Smooth muscle cell (in vitro differentiated cells): ENCODE data around the gene LRRC41. TPM values are rescaled to one million over a fixed set of nuclear protein-coding genes. Genes with fewer than 3 reads are reported as not detected.
"Not testable (repeated sequence)": the region's sequence is repeated elsewhere in the genome, so short reads cannot be mapped to it uniquely, and the experiment has no call there.

ENCODE experiments used
- DNase-seq: peaks from one replicate; lab custom pipeline; 2025; ENCODE audit not compliant: unreplicated experiment; lab: John Stamatoyannopoulos, UW
- H2AFZ ChIP-seq: fragments of 200-600 bp; sonication (generic); 2 replicates; pipeline ENCODE4 v1.6.0; 2016; ENCODE audit warnings: antibody characterized with exemption, low read depth, mild to moderate bottlenecking
- H3F3A ChIP-seq: fragments of 200-600 bp; sonication (generic); 2 replicates; pipeline ENCODE4 v1.6.0; 2017; ENCODE audit warnings: antibody characterized with exemption, low read depth
- H3K27ac ChIP-seq: fragments of 200-600 bp; sonication (generic); 2 replicates; pipeline ENCODE4 v1.5.1; 2016; ENCODE audit warnings: low read depth, mild to moderate bottlenecking
- H3K27me3 ChIP-seq: fragments of 200-600 bp; sonication (generic); 2 replicates; pipeline ENCODE4 v1.6.1; 2016; ENCODE audit warnings: low read depth, mild to moderate bottlenecking
- H3K36me3 ChIP-seq: fragments of 200-600 bp; sonication (generic); 2 replicates; pipeline ENCODE4 v1.5.1; 2016; ENCODE audit warnings: low read depth
- H3K4me1 ChIP-seq: fragments of 200-600 bp; sonication (generic); 2 replicates; pipeline ENCODE4 v1.5.1; 2016; ENCODE audit warnings: low read depth
- H3K4me2 ChIP-seq: fragments of 200-600 bp; sonication (generic); 2 replicates; pipeline ENCODE4 v1.6.0; 2016; ENCODE audit warnings: mild to moderate bottlenecking
- H3K4me3 ChIP-seq: fragments of 200-600 bp; sonication (generic); 2 replicates; pipeline ENCODE4 v1.5.1; 2016; ENCODE audit warnings: mild to moderate bottlenecking
- H3K79me2 ChIP-seq: fragments of 200-600 bp; sonication (generic); 2 replicates; pipeline ENCODE4 v1.6.0; 2016; ENCODE audit warnings: low read depth, mild to moderate bottlenecking
- H3K9ac ChIP-seq: fragments of 200-600 bp; sonication (generic); 2 replicates; pipeline ENCODE4 v1.6.0; 2016; ENCODE audit warnings: low read depth
- H3K9me3 ChIP-seq: fragments of 200-600 bp; sonication (generic); replicated peaks from 2 replicates; pipeline ENCODE4 v1.5.1; 2016; ENCODE audit warnings: low read depth
- H4K20me1 ChIP-seq: fragments of 200-600 bp; sonication (generic); 2 replicates; pipeline ENCODE4 v1.6.0; 2016; ENCODE audit warnings: low read depth
- WGBS: methylation state at CpG from one replicate; pipeline ENCODE4 v1.1.7; 2016; ENCODE audit warnings: low lambda C conversion rate; 5-methylcytosine and 5-hydroxymethylcytosine counted together
- polyA plus RNA-seq: library from polyadenylated mRNA; unstranded; fragments of >200 nt; fragmentation: Nextera tagmentation; extraction: Ambion mirVana; gene quantifications from 2 replicates; pipeline ENCODE4 v1.2.1, GENCODE V29; 2016
- total RNA-seq: library from RNA; depleted of rRNA; stranded (reverse); fragments of >200 nt; gene quantifications from 2 replicates; pipeline ENCODE4 v1.2.3, GENCODE V29; 2014
- TF ChIP-seq, protein P1 (sequence below): fragments of 200-600 bp; sonication (generic); IDR thresholded peaks from 2 replicates; pipeline ENCODE4 v1.5.1; 2017; ENCODE audit warnings: borderline replicate concordance, mild to moderate bottlenecking, antibody characterized with exemption; ENCODE audit not compliant: insufficient read depth, poor library complexity, severe bottlenecking

The LRRC41 gene
- total and polyA plus RNA-seq, 2 experiments from 2014 or later = 105 to 118 TPM

DNA sequence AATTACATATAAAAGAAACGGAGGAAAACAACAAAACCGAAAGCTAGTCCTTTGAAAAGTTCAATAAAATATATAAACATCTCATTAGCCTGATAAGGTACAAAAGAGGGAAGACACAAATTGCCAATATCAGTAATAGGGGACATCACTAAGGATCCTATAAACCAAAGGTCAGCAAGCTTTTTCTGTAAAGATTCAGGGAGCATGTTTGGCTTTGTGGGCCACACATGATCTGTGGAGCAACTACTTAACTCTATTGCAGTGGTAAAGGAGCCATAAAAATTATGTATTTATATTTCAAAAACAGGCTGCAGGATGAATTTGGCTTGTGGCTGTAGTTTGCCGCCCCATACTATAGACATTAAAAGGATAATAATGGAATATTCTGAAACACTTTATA, 31.7 kb upstream of the LRRC41 start:
- DNase-seq = no peak
- no peaks in the 10 kb centered on the region for H4K20me1 ChIP-seq
- H3F3A ChIP-seq = peaks cover under 1% of the 10 kb centered on the region
- WGBS = 93% methylated on average over 3 of the region's 3 CpGs
- H3K9ac ChIP-seq = no peak overlapping the region
- no peak overlapping the region for H3K27ac ChIP-seq
- no peaks in the 10 kb centered on the region for H3K79me2 ChIP-seq
- H3K27me3 ChIP-seq = no peaks in the 10 kb centered on the region
- no peak overlapping the region for H3K4me2 ChIP-seq
- H3K9me3 ChIP-seq = no peaks in the 10 kb centered on the region
- TF ChIP-seq, protein P1, sequence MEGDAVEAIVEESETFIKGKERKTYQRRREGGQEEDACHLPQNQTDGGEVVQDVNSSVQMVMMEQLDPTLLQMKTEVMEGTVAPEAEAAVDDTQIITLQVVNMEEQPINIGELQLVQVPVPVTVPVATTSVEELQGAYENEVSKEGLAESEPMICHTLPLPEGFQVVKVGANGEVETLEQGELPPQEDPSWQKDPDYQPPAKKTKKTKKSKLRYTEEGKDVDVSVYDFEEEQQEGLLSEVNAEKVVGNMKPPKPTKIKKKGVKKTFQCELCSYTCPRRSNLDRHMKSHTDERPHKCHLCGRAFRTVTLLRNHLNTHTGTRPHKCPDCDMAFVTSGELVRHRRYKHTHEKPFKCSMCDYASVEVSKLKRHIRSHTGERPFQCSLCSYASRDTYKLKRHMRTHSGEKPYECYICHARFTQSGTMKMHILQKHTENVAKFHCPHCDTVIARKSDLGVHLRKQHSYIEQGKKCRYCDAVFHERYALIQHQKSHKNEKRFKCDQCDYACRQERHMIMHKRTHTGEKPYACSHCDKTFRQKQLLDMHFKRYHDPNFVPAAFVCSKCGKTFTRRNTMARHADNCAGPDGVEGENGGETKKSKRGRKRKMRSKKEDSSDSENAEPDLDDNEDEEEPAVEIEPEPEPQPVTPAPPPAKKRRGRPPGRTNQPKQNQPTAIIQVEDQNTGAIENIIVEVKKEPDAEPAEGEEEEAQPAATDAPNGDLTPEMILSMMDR = no peak
- no peak overlapping the region for H2AFZ ChIP-seq
- no peaks in the 10 kb centered on the region for H3K36me3 ChIP-seq
- H3K4me1 ChIP-seq = peaks cover 7% of the 10 kb centered on the region
- no peak overlapping the region for H3K4me3 ChIP-seq

GRCh38 chr1:46334030-46334384, 30.6 kb upstream of the LRRC41 start:
- Histone ChIP-seq H3K4me1 (no peaks in the 10 kb centered on the region), H3K27ac (no peak overlapping the region), H3K79me2 (no peaks in the 10 kb centered on the region), H3K36me3 (no peaks in the 10 kb centered on the region), H2AFZ (no peak overlapping the region), H4K20me1 (no peaks in the 10 kb centered on the region), H3K9ac (no peak overlapping the region), H3F3A (no peaks in the 10 kb centered on the region), H3K27me3 (no peaks in the 10 kb centered on the region), H3K4me2 (no peak overlapping the region), H3K4me3 (no peak overlapping the region), H3K9me3 (no peaks in the 10 kb centered on the region)
- no peak for DNase-seq
- WGBS = 88% methylated on average over 2 of the region's 2 CpGs
- TF ChIP-seq, protein P1 = no peak

GRCh38 chr1:46333300-46334029, 30.0 kb upstream of the LRRC41 start:
- Histone ChIP-seq H3K9me3 (no peaks in the 10 kb centered on the region), H4K20me1 (no peaks in the 10 kb centered on the region), H3K4me1 (no peaks in the 10 kb centered on the region), H3K36me3 (no peaks in the 10 kb centered on the region), H2AFZ (no peak overlapping the region), H3K4me2 (no peak overlapping the region), H3K79me2 (no peaks in the 10 kb centered on the region), H3K27me3 (no peaks in the 10 kb centered on the region), H3K9ac (no peak overlapping the region), H3K4me3 (no peak overlapping the region), H3F3A (no peaks in the 10 kb centered on the region), H3K27ac (no peak overlapping the region)
- DNase-seq = no peak
- WGBS = 76% methylated on average over 9 of the region's 9 CpGs
- TF ChIP-seq, protein P1 = no peak

- H3F3A ChIP-seq, H3K4me1 ChIP-seq, H3K9me3 ChIP-seq, H3K27ac ChIP-seq, DNase-seq, H3K9ac ChIP-seq, H3K27me3 ChIP-seq, H3K4me2 ChIP-seq, H4K20me1 ChIP-seq, H3K4me3 ChIP-seq, H3K36me3 ChIP-seq, H3K79me2 ChIP-seq: not testable (repeated sequence)
- WGBS = 61% methylated on average over 24 of the region's 24 CpGs
- peak overlapping the region; percentile 8 for H2AFZ ChIP-seq
Observed at GRCh38 chr1:46331786-46332540, 28.5 kb upstream of the LRRC41 start.

DNA sequence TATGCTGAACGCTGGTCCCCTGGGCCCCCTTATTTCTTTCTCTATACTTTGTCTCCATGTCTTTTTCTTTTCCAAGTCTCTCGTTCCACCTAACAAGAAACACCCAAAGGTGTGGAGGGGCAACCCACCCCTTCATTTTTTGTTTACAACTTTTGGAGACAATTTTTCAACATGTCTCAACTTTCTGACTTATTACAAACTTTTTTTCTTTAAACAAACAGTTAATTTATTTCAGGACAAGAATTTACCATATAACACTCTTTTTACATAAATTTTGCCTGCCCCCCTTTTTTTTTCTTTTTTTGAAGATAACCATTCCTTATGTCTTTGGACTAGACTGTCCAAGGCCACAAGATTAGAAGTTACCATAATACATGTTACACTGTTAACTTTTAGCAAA, 27.0 kb upstream of the LRRC41 start:
- not testable (repeated sequence) for H4K20me1 ChIP-seq, H3K9me3 ChIP-seq, H3K27ac ChIP-seq, H3K4me2 ChIP-seq, H3K9ac ChIP-seq, DNase-seq, H3K27me3 ChIP-seq, H3K36me3 ChIP-seq, H2AFZ ChIP-seq, H3K4me1 ChIP-seq, H3F3A ChIP-seq, H3K79me2 ChIP-seq, H3K4me3 ChIP-seq
- WGBS = 82% methylated on average over 2 of the region's 2 CpGs

- not testable (repeated sequence) for DNase-seq
Observed at GRCh38 chr1:46329807-46330206, 26.4 kb upstream of the LRRC41 start.

More at GRCh38 chr1:46329807-46330206, 26.4 kb upstream of the LRRC41 start:
- not testable (repeated sequence) for H3K27me3 ChIP-seq, H3K4me2 ChIP-seq, H3K79me2 ChIP-seq, H3F3A ChIP-seq, H2AFZ ChIP-seq, H3K9me3 ChIP-seq, H3K9ac ChIP-seq, H4K20me1 ChIP-seq, H3K4me1 ChIP-seq, H3K4me3 ChIP-seq, H3K27ac ChIP-seq, H3K36me3 ChIP-seq
- WGBS = 37% methylated on average over 7 of the region's 7 CpGs
